ENCODE data around the gene MZF1.

DNA sequence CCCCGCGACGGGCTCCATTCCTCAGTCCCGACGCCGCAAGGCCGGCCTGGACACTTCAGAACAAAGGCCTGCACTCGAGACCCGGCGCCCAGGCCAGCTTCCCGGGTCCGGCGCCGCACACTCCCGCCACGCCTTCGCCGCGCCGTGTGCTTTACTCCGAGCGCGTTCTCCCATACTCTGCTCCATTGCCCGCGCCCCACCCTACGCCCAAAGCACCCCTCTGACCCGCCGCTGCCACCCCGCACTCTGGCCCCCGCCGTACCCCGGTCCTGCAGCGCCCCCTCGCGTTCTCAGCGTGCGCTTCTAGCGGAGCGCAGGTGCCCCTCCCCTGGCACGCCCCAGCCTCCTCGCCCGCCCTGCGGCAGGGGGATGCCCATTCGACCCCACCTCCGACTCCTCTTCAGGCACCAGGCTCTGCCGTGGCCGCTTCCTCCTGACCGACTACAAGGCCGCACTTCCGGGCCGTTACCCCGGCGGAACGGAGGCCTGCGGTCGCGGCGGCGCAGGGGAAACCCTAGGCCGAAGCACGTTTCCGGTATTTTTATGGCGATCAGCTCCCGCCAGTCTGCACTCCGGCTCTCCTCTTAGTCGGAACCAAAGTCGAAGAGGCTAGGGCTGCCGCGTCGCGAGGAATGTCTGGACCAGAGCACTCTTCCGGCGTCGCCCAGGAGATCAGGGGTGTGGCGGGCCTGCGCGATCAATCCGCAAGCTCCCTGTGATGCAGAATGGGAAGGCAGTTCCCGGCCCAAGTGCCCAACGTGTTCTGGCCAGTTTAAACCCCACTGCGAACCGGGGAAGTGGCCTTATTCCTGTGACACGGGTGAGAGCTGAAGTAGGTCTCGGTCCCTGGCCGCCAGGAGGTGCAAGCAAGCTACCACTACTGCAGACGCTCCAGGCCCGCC, 53.5 kb downstream of the MZF1 start, which contains the start of gene ZBTB45:
- TF ChIP-seq SP1 (IDR thresholded peaks at IDR 0.05) (no peak), SUZ12 (IDR thresholded peaks at IDR 0.05) (no peak), FOXK2 (IDR thresholded peaks at IDR 0.05) (no peak)
